ENCODE results near the gene PCDH9.

DNA sequence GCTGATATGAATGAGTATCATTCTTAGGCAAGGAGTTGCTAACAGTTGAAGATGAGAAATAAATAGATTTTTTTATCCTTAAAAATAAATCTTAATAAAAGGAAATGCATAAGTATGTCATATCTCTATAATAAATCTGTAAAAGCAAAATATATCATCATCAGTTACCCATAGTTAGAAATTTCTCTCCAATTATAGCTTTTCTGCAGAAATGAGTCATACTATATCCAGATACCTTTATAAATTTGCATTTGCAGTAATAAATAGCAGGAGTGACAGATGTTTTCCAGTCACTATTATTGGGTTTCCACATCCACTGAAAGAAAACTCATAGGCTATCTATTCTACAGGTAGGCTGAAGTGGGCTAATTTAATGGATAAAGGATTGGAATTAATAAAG is 829.8 kb downstream of the PCDH9 start:
- TF ChIP-seq, protein P1, sequence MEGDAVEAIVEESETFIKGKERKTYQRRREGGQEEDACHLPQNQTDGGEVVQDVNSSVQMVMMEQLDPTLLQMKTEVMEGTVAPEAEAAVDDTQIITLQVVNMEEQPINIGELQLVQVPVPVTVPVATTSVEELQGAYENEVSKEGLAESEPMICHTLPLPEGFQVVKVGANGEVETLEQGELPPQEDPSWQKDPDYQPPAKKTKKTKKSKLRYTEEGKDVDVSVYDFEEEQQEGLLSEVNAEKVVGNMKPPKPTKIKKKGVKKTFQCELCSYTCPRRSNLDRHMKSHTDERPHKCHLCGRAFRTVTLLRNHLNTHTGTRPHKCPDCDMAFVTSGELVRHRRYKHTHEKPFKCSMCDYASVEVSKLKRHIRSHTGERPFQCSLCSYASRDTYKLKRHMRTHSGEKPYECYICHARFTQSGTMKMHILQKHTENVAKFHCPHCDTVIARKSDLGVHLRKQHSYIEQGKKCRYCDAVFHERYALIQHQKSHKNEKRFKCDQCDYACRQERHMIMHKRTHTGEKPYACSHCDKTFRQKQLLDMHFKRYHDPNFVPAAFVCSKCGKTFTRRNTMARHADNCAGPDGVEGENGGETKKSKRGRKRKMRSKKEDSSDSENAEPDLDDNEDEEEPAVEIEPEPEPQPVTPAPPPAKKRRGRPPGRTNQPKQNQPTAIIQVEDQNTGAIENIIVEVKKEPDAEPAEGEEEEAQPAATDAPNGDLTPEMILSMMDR (conservative IDR thresholded peaks at IDR 0.05; ENCODE audit: low read depth, low read length), result no peak
- no peak for TF ChIP-seq EZH2 (IDR thresholded peaks at IDR 0.05; ENCODE audit: borderline replicate concordance, low read depth, low read length, poor library complexity, severe bottlenecking)

All from A673 (cell line).